DOHH2 (cell line): ENCODE data around the gene MS4A15.
A peak's percentile ranks its signal among the peaks of the same experiment; 100 is the strongest.

Experiments
- H3F3A ChIP-seq: fragments of 200-600 bp; sonication (generic), shearing (Covaris generic); 2 replicates; pipeline ENCODE4 v1.6.0; 2016; ENCODE audit warnings: antibody characterized with exemption, mild to moderate bottlenecking; ENCODE audit not compliant: control insufficient read depth, insufficient read depth
- H3K27ac ChIP-seq: fragments of 200-600 bp; sonication (generic); 2 replicates; pipeline ENCODE4 v1.5.1; 2014; ENCODE audit warnings: low read depth, mild to moderate bottlenecking, low read length, moderate library complexity
- H3K27me3 ChIP-seq: fragments of 200-600 bp; sonication (generic); 2 replicates; pipeline ENCODE4 v1.6.1; 2014; ENCODE audit warnings: mild to moderate bottlenecking, low read length, mixed read lengths; ENCODE audit not compliant: control insufficient read depth
- H3K36me3 ChIP-seq: fragments of 200-600 bp; sonication (generic); 2 replicates; pipeline ENCODE4 v1.6.1; 2014; ENCODE audit warnings: mild to moderate bottlenecking, low read length, moderate library complexity, mixed read lengths; ENCODE audit not compliant: control insufficient read depth
- H3K4me1 ChIP-seq: fragments of 200-600 bp; sonication (generic); 2 replicates; pipeline ENCODE4 v1.6.1; 2014; ENCODE audit warnings: mild to moderate bottlenecking, low read length, mixed read lengths; ENCODE audit not compliant: control insufficient read depth
- H3K4me2 ChIP-seq: fragments of 200-600 bp; sonication (generic); 2 replicates; pipeline ENCODE4 v1.6.0; 2014; ENCODE audit warnings: mild to moderate bottlenecking, low read length, moderate library complexity
- H3K4me3 ChIP-seq: fragments of 200-600 bp; sonication (generic); 2 replicates; pipeline ENCODE4 v1.5.1; 2014; ENCODE audit warnings: mild to moderate bottlenecking, low read length, mixed read lengths
- H3K79me2 ChIP-seq: fragments of 200-600 bp; sonication (generic); 2 replicates; pipeline ENCODE4 v1.6.1; 2014; ENCODE audit warnings: mild to moderate bottlenecking, low read length, mixed read lengths; ENCODE audit not compliant: control insufficient read depth
- H3K9me2 ChIP-seq: fragments of 200-600 bp; sonication (generic); replicated peaks from 2 replicates; pipeline ENCODE4 v1.6.1; 2014; ENCODE audit warnings: mild to moderate bottlenecking, low read length, mixed read lengths; ENCODE audit not compliant: control insufficient read depth
- H3K9me3 ChIP-seq: fragments of 200-600 bp; sonication (generic); 2 replicates; pipeline ENCODE4 v1.6.1; 2014; ENCODE audit warnings: antibody characterized with exemption, low read length, mixed read lengths; ENCODE audit not compliant: control insufficient read depth, insufficient read depth
- H4K20me1 ChIP-seq: fragments of 200-600 bp; sonication (generic); 2 replicates; pipeline ENCODE4 v1.6.0; 2014; ENCODE audit warnings: low read depth, mild to moderate bottlenecking, antibody characterized with exemption, low read length, moderate library complexity; ENCODE audit not compliant: control insufficient read depth, insufficient read depth
- EZH2phosphoT487 ChIP-seq: fragments of 200-600 bp; sonication (generic); IDR thresholded peaks from 2 replicates; pipeline ENCODE4 v1.6.1; 2017; ENCODE audit warnings: borderline replicate concordance, mild to moderate bottlenecking, antibody characterized with exemption, low read length, moderate library complexity, mixed read lengths
- TF ChIP-seq, protein P1 (sequence below): fragments of 200-600 bp; sonication (generic); IDR thresholded peaks from one replicate; pipeline ENCODE4 v1.5.1; 2014; ENCODE audit warnings: antibody characterized with exemption, mild to moderate bottlenecking, low read depth, low read length; ENCODE audit not compliant: poor library complexity, severe bottlenecking

MS4A15 gene

DNA sequence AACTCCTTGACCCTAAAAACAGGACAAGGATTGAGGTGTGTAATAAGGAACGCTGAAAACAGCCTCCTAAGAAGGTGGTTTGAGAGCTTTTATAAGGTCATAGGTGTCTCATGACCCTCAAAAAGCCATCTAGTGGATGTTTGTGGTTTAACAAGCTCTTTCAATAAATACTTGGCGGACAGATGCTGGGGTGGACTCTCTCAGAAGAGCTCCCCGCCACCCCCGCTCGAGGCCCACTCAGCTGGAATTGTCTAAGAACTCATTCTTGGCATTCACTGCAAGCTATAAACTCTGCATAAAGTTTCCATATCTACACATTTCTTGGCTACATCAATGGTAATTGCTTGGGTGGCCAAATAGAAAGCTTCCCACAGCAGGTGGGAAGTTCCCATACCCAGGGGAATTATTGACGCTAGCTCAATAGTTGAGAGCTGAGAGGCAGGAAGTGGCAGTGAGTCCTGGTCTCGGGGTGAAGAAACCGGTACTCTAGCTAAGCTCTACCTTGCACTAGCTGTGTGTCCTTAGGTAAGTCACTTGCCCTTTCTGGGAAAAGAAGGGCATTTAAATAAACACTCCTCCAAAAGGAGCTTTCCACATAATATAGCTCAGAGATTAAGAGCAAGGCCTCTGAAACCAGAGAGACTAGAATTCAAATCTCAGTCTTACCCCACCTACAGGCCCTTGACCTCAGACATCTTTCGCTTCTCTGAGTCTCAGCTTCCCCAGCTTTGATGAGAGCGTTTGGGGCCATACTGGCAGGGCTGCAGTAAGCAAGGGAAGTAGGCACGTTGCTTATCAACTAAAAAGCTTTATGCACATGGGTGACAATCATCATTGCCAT lies 6.4 kb downstream of the MS4A15 start:
- no peaks in the 10 kb centered on the region for H3K9me2 ChIP-seq
- no peaks in the 10 kb centered on the region for H3F3A ChIP-seq
- no peaks in the 10 kb centered on the region for H3K9me3 ChIP-seq
- no peak overlapping the region for H3K27ac ChIP-seq
- peaks cover 17% of the 10 kb centered on the region for H3K4me1 ChIP-seq
- no peaks in the 10 kb centered on the region for H4K20me1 ChIP-seq
- peak overlapping the region; percentile 12 for H3K4me2 ChIP-seq
- H3K79me2 ChIP-seq = no peaks in the 10 kb centered on the region
- no peaks in the 10 kb centered on the region for H3K36me3 ChIP-seq
- H3K27me3 ChIP-seq = peaks cover 20% of the 10 kb centered on the region
- TF ChIP-seq EZH2phosphoT487 = no peak
- TF ChIP-seq, protein P1, sequence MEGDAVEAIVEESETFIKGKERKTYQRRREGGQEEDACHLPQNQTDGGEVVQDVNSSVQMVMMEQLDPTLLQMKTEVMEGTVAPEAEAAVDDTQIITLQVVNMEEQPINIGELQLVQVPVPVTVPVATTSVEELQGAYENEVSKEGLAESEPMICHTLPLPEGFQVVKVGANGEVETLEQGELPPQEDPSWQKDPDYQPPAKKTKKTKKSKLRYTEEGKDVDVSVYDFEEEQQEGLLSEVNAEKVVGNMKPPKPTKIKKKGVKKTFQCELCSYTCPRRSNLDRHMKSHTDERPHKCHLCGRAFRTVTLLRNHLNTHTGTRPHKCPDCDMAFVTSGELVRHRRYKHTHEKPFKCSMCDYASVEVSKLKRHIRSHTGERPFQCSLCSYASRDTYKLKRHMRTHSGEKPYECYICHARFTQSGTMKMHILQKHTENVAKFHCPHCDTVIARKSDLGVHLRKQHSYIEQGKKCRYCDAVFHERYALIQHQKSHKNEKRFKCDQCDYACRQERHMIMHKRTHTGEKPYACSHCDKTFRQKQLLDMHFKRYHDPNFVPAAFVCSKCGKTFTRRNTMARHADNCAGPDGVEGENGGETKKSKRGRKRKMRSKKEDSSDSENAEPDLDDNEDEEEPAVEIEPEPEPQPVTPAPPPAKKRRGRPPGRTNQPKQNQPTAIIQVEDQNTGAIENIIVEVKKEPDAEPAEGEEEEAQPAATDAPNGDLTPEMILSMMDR = peak; percentile 65
- H3K4me3 ChIP-seq = no peak overlapping the region

DNA sequence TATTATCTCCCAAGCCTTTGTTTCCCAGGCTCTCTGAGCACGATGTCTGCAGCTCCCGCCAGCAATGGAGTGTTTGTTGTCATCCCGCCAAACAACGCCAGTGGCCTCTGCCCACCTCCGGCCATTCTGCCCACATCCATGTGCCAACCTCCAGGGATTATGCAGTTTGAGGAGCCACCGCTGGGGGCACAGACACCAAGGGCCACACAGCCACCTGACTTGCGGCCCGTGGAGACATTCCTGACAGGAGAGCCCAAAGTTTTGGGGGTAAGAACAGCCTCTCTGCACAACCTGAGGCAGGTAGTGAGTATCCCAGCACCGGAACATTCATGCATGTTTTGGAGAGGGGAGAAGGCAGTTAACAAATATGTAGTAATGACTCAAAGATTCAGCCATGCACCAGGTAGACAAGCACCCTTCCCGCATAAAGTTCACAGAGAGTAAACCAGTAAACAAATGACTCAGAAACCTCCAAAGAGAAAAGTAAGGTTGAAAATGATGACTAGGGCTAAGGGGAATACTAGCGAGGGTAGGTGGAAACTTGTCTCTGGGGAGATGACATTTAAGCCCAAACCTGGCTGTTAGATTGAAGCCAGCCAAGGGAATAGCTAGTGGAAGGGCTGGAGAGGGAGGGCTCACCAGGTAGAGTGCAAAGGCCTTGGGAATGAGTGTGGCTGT lies 7.2 kb downstream of the MS4A15 start:
- Histone ChIP-seq H3K36me3 (no peaks in the 10 kb centered on the region), H3K4me2 (no peak overlapping the region), H3K9me3 (no peaks in the 10 kb centered on the region), H3K9me2 (no peaks in the 10 kb centered on the region), H4K20me1 (no peaks in the 10 kb centered on the region), H3F3A (no peaks in the 10 kb centered on the region), H3K27me3 (peaks cover 17% of the 10 kb centered on the region), H3K4me1 (peaks cover 17% of the 10 kb centered on the region), H3K4me3 (no peak overlapping the region), H3K79me2 (no peaks in the 10 kb centered on the region), H3K27ac (no peak overlapping the region)
- TF ChIP-seq, protein P1 = peak; percentile 11
- no peak for TF ChIP-seq EZH2phosphoT487

DNA sequence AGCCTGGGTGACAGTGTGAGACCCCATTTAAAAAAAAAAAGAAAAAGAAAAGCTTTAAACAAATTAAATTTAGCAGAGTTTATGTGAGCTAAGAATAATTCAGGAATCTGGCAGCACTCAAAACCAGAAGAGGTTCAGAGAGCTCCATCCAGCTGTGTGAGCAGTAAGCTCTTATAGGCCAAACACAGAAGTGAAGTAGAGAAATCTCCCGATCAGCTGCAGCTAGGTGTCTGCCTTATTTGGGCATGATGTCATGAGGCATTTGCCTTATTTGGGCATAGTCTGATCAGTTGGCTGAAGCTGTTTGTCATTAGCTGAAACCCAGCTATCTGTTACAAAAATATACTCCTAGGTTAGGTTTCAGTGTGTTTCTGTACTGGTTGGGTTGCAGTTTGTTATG lies 8.2 kb downstream of the MS4A15 start:
- H3K4me1 ChIP-seq = peaks cover 17% of the 10 kb centered on the region
- no peaks in the 10 kb centered on the region for H3K36me3 ChIP-seq
- no peak overlapping the region for H3K4me2 ChIP-seq

More for the DNA sequence above, 8.2 kb downstream of the MS4A15 start:
- Histone ChIP-seq H4K20me1 (no peaks in the 10 kb centered on the region), H3K27ac (no peak overlapping the region), H3F3A (no peaks in the 10 kb centered on the region), H3K9me3 (no peaks in the 10 kb centered on the region), H3K79me2 (no peaks in the 10 kb centered on the region), H3K4me3 (no peak overlapping the region), H3K27me3 (peaks cover 17% of the 10 kb centered on the region), H3K9me2 (no peaks in the 10 kb centered on the region)
- TF ChIP-seq, protein P1 = no peak
- no peak for TF ChIP-seq EZH2phosphoT487
